Epithelial cell of alveolus of lung (primary cell): Measurements from ENCODE around the gene GYS1. TPM values are rescaled to one million over a fixed set of nuclear protein-coding genes. Genes with fewer than 3 reads are reported as not detected.

Experiments used
- total RNA-seq: library from RNA; depleted of rRNA; stranded (reverse); fragments of >200 nt; gene quantifications from 2 replicates; pipeline ENCODE4 v1.2.1, GENCODE V29; 2015

The GYS1 gene
- 47.3 and 78.4 TPM in 2 replicates for total RNA-seq

GRCh38 chr19:48993175-48994034 is at the start of gene GYS1, which contains the start of gene RUVBL2:
TSS of gene GYS1 (minus strand) at chr19:48993309. CDS start at chr19:48993112, 197 bp downstream.
TSS of gene RUVBL2 (plus strand) at chr19:48993887. CDS start at chr19:48993912, 25 bp downstream.

GRCh38 chr19:49036815-49037214 is 43.7 kb upstream of the GYS1 start, which contains the start of gene CGB1:
TSS of gene CGB1 (minus strand) at chr19:49036895. CDS start at chr19:49036711, 184 bp downstream.

GRCh38 chr19:49031642-49032301 is 38.7 kb upstream of the GYS1 start, which contains the start of gene CGB2:
TSS of gene CGB2 (plus strand) at chr19:49031890. CDS start at chr19:49032096, 206 bp downstream.

GRCh38 chr19:49024233-49024632 is 31.1 kb upstream of the GYS1 start, which contains the start of gene CGB3:
TSS of gene CGB3 (minus strand) at chr19:49024333. CDS start at chr19:49023971, 362 bp downstream.

GRCh38 chr19:49017041-49017665 is 24.0 kb upstream of the GYS1 start, which contains the start of gene LHB:
TSS of gene LHB (minus strand) at chr19:49017091. CDS start at chr19:49017081, 10 bp downstream.

GRCh38 chr19:48965040-48965805 is 27.9 kb downstream of the GYS1 start, which contains the start of gene FTL:
TSS of gene FTL (plus strand) at chr19:48965309. CDS start at chr19:48965508, 199 bp downstream.

GRCh38 chr19:48954595-48955307 is 38.4 kb downstream of the GYS1 start, which contains the start of gene BAX:
TSS of gene BAX (plus strand) at chr19:48954875. CDS start at chr19:48954929, 54 bp downstream.

GRCh38 chr19:48933382-48933932 is 59.7 kb downstream of the GYS1 start, which contains the start of gene DHDH:
TSS of gene DHDH (plus strand) at chr19:48933699. CDS start at chr19:48933722, 23 bp downstream.

Other genes starting within 250 kb of the GYS1 start
- 0.56 TPM in 1 of 2 replicates, not detected in the other for gene IZUMO1, start 246.4 kb downstream of the GYS1 start, total RNA-seq
- gene FUT1, start 240.7 kb downstream of the GYS1 start, total RNA-seq = 0.39 TPM in 1 of 2 replicates, not detected in the other
- not detected in 2 replicates for gene FGF21, start 237.8 kb downstream of the GYS1 start, total RNA-seq
- 54.6 and 56.7 TPM in 2 replicates for gene BCAT2, start 182.3 kb downstream of the GYS1 start, total RNA-seq
- 4.0 and 4.6 TPM in 2 replicates for gene HSD17B14, start 156.8 kb downstream of the GYS1 start, total RNA-seq
- 18.4 and 23.8 TPM in 2 replicates for gene PLEKHA4, start 124.7 kb downstream of the GYS1 start, total RNA-seq
- 34.5 and 39.9 TPM in 2 replicates for gene PPP1R15A, start 120.9 kb downstream of the GYS1 start, total RNA-seq
- gene TULP2, start 94.6 kb downstream of the GYS1 start, total RNA-seq = not detected in 2 replicates
- gene NUCB1, start 93.0 kb downstream of the GYS1 start, total RNA-seq = 337 and 467 TPM in 2 replicates
- gene DHDH, start 59.6 kb downstream of the GYS1 start, total RNA-seq = 0.16 TPM in 1 of 2 replicates, not detected in the other
- 111 and 161 TPM in 2 replicates for gene BAX, start 38.4 kb downstream of the GYS1 start, total RNA-seq
- gene FTL, start 28.0 kb downstream of the GYS1 start, total RNA-seq = 4,137 and 8,306 TPM in 2 replicates
- 111 and 241 TPM in 2 replicates for gene RUVBL2, start 578 bp upstream of the GYS1 start, total RNA-seq
- gene LHB, start 23.8 kb upstream of the GYS1 start, total RNA-seq = 0.52 and 1.2 TPM in 2 replicates
- 1.3 TPM in 1 of 2 replicates, not detected in the other for gene CGB3, start 31.0 kb upstream of the GYS1 start, total RNA-seq
- not detected in 2 replicates for gene CGB2, start 38.6 kb upstream of the GYS1 start, total RNA-seq
- gene CGB1, start 43.6 kb upstream of the GYS1 start, total RNA-seq = not detected in 2 replicates
- gene CGB5, start 50.5 kb upstream of the GYS1 start, total RNA-seq = 12.3 TPM in 1 of 2 replicates, not detected in the other
- 0.91 TPM in 1 of 2 replicates, not detected in the other for gene CGB8, start 55.8 kb upstream of the GYS1 start, total RNA-seq
- 0.40 and 2.7 TPM in 2 replicates for gene CGB7, start 64.4 kb upstream of the GYS1 start, total RNA-seq
- not detected in 2 replicates for gene NTF4, start 71.5 kb upstream of the GYS1 start, total RNA-seq
- not detected in 2 replicates for gene KCNA7, start 79.4 kb upstream of the GYS1 start, total RNA-seq
- 119 and 145 TPM in 2 replicates for gene SNRNP70, start 92.1 kb upstream of the GYS1 start, total RNA-seq
- 3.1 and 7.0 TPM in 2 replicates for gene LIN7B, start 121.1 kb upstream of the GYS1 start, total RNA-seq
- 0.32 and 4.8 TPM in 2 replicates for gene C19orf73, start 125.8 kb upstream of the GYS1 start, total RNA-seq
- gene PPFIA3, start 126.2 kb upstream of the GYS1 start, total RNA-seq = 2.1 and 8.9 TPM in 2 replicates
- 0.32 TPM in 1 of 2 replicates, not detected in the other for gene HRC, start 162.1 kb upstream of the GYS1 start, total RNA-seq
- 12.0 and 12.8 TPM in 2 replicates for gene TRPM4, start 164.5 kb upstream of the GYS1 start, total RNA-seq